OCI-LY1 (cell line): ENCODE data around the gene TMEM201.

Experiments
- H2AFZ ChIP-seq: fragments of 200-600 bp; sonication (generic), shearing (Covaris generic); 2 replicates; pipeline ENCODE4 v1.6.0; 2014; ENCODE audit warnings: antibody characterized with exemption, mild to moderate bottlenecking, low read length
- H3F3A ChIP-seq: fragments of 200-600 bp; sonication (generic), shearing (Covaris generic); 2 replicates; pipeline ENCODE4 v1.6.0; 2014; ENCODE audit warnings: mild to moderate bottlenecking, antibody characterized with exemption, low read length, moderate library complexity; ENCODE audit not compliant: insufficient read depth
- H3K27ac ChIP-seq: fragments of 200-600 bp; sonication (generic); 2 replicates; pipeline ENCODE4 v1.5.1; 2014; ENCODE audit warnings: low read length, mixed run types, mild to moderate bottlenecking, low read depth; ENCODE audit not compliant: poor library complexity, severe bottlenecking
- H3K27me3 ChIP-seq: fragments of 200-600 bp; sonication (generic); 2 replicates; pipeline ENCODE4 v1.6.0; 2014; ENCODE audit warnings: antibody characterized with exemption, mild to moderate bottlenecking, low read length, moderate library complexity; ENCODE audit not compliant: insufficient read depth
- H3K36me3 ChIP-seq: fragments of 200-600 bp; sonication (generic); 2 replicates; pipeline ENCODE4 v1.6.1; 2014; ENCODE audit warnings: mild to moderate bottlenecking, antibody characterized with exemption, low read length, moderate library complexity, mixed read lengths; ENCODE audit not compliant: insufficient read depth
- H3K4me1 ChIP-seq: fragments of 200-600 bp; sonication (generic); 2 replicates; pipeline ENCODE4 v1.5.1; 2014; ENCODE audit warnings: mild to moderate bottlenecking, low read length, moderate library complexity; ENCODE audit not compliant: insufficient read depth, severe bottlenecking
- H3K4me2 ChIP-seq: fragments of 200-600 bp; sonication (generic), shearing (Covaris generic); 2 replicates; pipeline ENCODE4 v1.6.1; 2014; ENCODE audit warnings: low read length
- H3K4me3 ChIP-seq: fragments of 200-600 bp; sonication (generic); 2 replicates; pipeline ENCODE4 v1.5.1; 2014; ENCODE audit warnings: low read length, low read depth, mild to moderate bottlenecking, mixed read lengths; ENCODE audit not compliant: poor library complexity, severe bottlenecking
- H3K79me2 ChIP-seq: fragments of 200-600 bp; shearing (Covaris generic); 2 replicates; pipeline ENCODE4 v1.6.1; 2016; ENCODE audit warnings: mixed run types, low read length, mixed read lengths; ENCODE audit not compliant: insufficient read depth
- H3K9ac ChIP-seq: fragments of 200-600 bp; sonication (generic), shearing (Covaris generic); 2 replicates; pipeline ENCODE4 v1.6.1; 2014; ENCODE audit warnings: mild to moderate bottlenecking, low read length, mixed read lengths
- H3K9me2 ChIP-seq: fragments of 200-600 bp; sonication (generic), shearing (Covaris generic); 2 replicates; pipeline ENCODE4 v1.6.1; 2014; ENCODE audit warnings: low read depth, mild to moderate bottlenecking, low read length, mixed read lengths
- H3K9me3 ChIP-seq: fragments of 200-600 bp; shearing (Covaris generic); 2 replicates; pipeline ENCODE4 v1.6.1; 2014; ENCODE audit warnings: low read length, mixed read lengths
- H4K20me1 ChIP-seq: fragments of 200-600 bp; sonication (generic), shearing (Covaris generic); 2 replicates; pipeline ENCODE4 v1.6.0; 2016; ENCODE audit warnings: mild to moderate bottlenecking, low read length; ENCODE audit not compliant: insufficient read depth
- CTCF ChIP-seq: fragments of 200-600 bp; sonication (generic), shearing (Covaris generic); IDR thresholded peaks from 2 replicates; pipeline ENCODE4 v1.5.1; 2017; ENCODE audit warnings: mild to moderate bottlenecking, antibody characterized with exemption, low read length, moderate library complexity, mixed read lengths
- EZH2 ChIP-seq: fragments of 200-600 bp; sonication (generic), shearing (Covaris generic); IDR thresholded peaks from 2 replicates; pipeline ENCODE4 v1.8.0; 2017; ENCODE audit warnings: borderline replicate concordance, mixed run types, mild to moderate bottlenecking, antibody characterized with exemption, low read length, moderate library complexity, mixed read lengths

The TMEM201 gene

GRCh38 chr1:9586147-9586766 lies 2.5 kb upstream of the TMEM201 start:
- Histone ChIP-seq H4K20me1 (no peaks in the 10 kb centered on the region), H3K27ac (peak overlapping the region; percentile 16)

DNA sequence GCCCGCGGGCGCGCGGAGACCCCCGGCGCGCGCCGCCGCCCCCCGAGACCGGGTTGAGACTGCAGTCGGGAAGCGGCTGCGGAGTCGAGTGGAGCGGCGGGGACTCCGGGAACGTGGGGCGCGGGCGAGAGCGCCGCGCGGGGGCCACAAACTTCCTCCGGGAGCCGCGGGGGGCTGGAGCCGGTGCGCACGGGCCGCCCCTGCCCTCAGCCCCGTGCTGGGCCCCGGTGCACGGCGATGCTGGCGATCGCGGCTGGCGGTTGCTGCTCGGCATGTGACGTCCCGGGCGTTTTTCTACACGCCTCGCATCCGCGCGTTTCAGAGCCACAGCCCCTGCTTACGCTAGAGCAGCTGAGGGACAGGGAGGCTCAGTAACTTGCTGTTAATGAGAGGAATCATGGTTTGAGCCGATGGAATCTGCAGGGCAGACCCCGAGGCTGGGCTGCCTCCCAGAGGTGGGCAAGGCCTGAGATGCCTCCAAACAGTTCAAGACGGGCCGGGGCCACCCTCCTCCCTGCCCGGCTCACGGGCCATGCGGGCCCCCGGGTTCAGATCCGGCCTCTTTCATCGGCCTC lies 520 bp downstream of the TMEM201 start:
- Histone ChIP-seq H3F3A (no peaks in the 10 kb centered on the region; the same call in none of the 2 replicates), H3K27me3 (no peaks in the 10 kb centered on the region), H4K20me1 (no peaks in the 10 kb centered on the region), H3K36me3 (peaks cover 16% of the 10 kb centered on the region), H3K4me3 (peak overlapping the region; percentile 89), H3K9ac (peak overlapping the region; percentile 85), H3K79me2 (peaks cover 38% of the 10 kb centered on the region), H3K9me3 (no peaks in the 10 kb centered on the region), H3K4me2 (peak overlapping the region; percentile 94), H3K9me2 (no peaks in the 10 kb centered on the region), H3K27ac (peak overlapping the region; percentile 55), H2AFZ (no peak overlapping the region), H3K4me1 (peaks cover 51% of the 10 kb centered on the region)
- TF ChIP-seq EZH2 (no peak), CTCF (no peak)

More at GRCh38 chr1:9586147-9586766, 2.5 kb upstream of the TMEM201 start:
- Histone ChIP-seq H3K27me3 (no peaks in the 10 kb centered on the region), H3K9me3 (no peaks in the 10 kb centered on the region), H3K9me2 (no peaks in the 10 kb centered on the region), H3K4me3 (no peak overlapping the region), H3K36me3 (peaks cover 45% of the 10 kb centered on the region), H3K4me1 (peaks cover 21% of the 10 kb centered on the region), H3K9ac (no peak overlapping the region), H2AFZ (no peak overlapping the region), H3F3A (peaks cover 3% of the 10 kb centered on the region), H3K79me2 (peaks cover 18% of the 10 kb centered on the region), H3K4me2 (no peak overlapping the region)
- TF ChIP-seq CTCF (no peak), EZH2 (no peak)

DNA sequence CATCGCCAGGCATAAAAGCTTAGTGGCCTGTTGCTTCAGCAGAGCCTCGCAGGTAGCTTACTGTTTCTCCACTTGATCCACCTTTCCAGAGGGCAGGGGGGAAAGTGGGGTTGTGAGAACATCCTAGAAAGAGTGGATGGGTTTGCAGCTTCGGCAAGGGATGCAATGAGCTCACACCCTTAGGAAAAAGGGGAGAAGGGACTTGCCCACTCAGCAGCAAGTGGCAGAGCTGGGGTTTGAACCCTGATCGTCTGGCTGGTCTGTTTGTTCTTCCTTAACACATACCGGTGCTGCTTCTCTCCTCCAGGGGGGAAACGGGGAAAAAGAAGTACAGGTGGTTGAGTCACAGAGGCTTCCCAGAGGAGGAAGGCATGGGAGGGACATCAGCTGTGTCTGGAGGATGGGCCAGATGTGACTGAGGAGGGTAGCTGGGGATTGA lies 1.0 kb downstream of the TMEM201 start:
- peak overlapping the region; percentile 89 for H3K4me3 ChIP-seq
- H3K9me2 ChIP-seq = no peaks in the 10 kb centered on the region
- H3K9me3 ChIP-seq = no peaks in the 10 kb centered on the region
- peaks cover 52% of the 10 kb centered on the region for H3K4me1 ChIP-seq
- peaks cover 10% of the 10 kb centered on the region for H3K36me3 ChIP-seq
- H3K27me3 ChIP-seq = no peaks in the 10 kb centered on the region
- H3F3A ChIP-seq = no peaks in the 10 kb centered on the region; the same call in none of the 2 replicates
- H3K79me2 ChIP-seq = peaks cover 38% of the 10 kb centered on the region
- H3K27ac ChIP-seq = peak overlapping the region; percentile 55
- no peaks in the 10 kb centered on the region for H4K20me1 ChIP-seq
- H3K4me2 ChIP-seq = peak overlapping the region; percentile 94
- H3K9ac ChIP-seq = peak overlapping the region; percentile 85
- TF ChIP-seq EZH2 (no peak), CTCF (no peak)
- H2AFZ ChIP-seq = no peak overlapping the region
